OCI-LY3 (cell line): Measurements from ENCODE around the gene RTP5.

Experiments used
- CTCF ChIP-seq: fragments of 200-600, 300-600 bp; sonication (generic); IDR thresholded peaks from 2 replicates; pipeline ENCODE4 v1.5.1; 2014; ENCODE audit warnings: antibody characterized with exemption, low read length, low read depth
- EZH2phosphoT487 ChIP-seq: fragments of 200-600 bp; shearing (Covaris generic); IDR thresholded peaks from 2 replicates; pipeline ENCODE4 v1.6.1; 2018; ENCODE audit warnings: antibody characterized with exemption, mixed run types, low read depth

GRCh38 chr2:241868661-241869081 lies 858 bp upstream of the RTP5 start:
- TF ChIP-seq CTCF: no peak
- no peak for TF ChIP-seq EZH2phosphoT487
